HUES6 (cell line): ENCODE measurements around the gene TMEM263.

Experiments
- H3K27ac ChIP-seq: 2 replicates; pipeline ENCODE4 v1.7.0; 2013; ENCODE audit warnings: low read depth, mild to moderate bottlenecking, low read length, inconsistent platforms
- H3K27me3 ChIP-seq: 2 replicates; pipeline ENCODE4 v1.6.1; 2013; ENCODE audit warnings: low read length; ENCODE audit not compliant: control insufficient read depth, insufficient read depth
- H3K36me3 ChIP-seq: 2 replicates; pipeline ENCODE4 v1.6.1; 2013; ENCODE audit warnings: low read length; ENCODE audit not compliant: control insufficient read depth, insufficient read depth
- H3K4me1 ChIP-seq: 2 replicates; pipeline ENCODE4 v1.6.1; 2013; ENCODE audit warnings: low read length; ENCODE audit not compliant: control insufficient read depth, insufficient read depth
- H3K4me3 ChIP-seq: 2 replicates; pipeline ENCODE4 v1.5.1; 2013; ENCODE audit warnings: low read depth, low read length
- H3K9ac ChIP-seq: one replicate; pipeline ENCODE4 v1.6.1; 2013; ENCODE audit warnings: mild to moderate bottlenecking, low read length
- H3K9me3 ChIP-seq: 2 replicates; pipeline ENCODE4 v1.6.1; 2013; ENCODE audit warnings: low read depth, low read length; ENCODE audit not compliant: control insufficient read depth, insufficient read depth

The TMEM263 gene

DNA sequence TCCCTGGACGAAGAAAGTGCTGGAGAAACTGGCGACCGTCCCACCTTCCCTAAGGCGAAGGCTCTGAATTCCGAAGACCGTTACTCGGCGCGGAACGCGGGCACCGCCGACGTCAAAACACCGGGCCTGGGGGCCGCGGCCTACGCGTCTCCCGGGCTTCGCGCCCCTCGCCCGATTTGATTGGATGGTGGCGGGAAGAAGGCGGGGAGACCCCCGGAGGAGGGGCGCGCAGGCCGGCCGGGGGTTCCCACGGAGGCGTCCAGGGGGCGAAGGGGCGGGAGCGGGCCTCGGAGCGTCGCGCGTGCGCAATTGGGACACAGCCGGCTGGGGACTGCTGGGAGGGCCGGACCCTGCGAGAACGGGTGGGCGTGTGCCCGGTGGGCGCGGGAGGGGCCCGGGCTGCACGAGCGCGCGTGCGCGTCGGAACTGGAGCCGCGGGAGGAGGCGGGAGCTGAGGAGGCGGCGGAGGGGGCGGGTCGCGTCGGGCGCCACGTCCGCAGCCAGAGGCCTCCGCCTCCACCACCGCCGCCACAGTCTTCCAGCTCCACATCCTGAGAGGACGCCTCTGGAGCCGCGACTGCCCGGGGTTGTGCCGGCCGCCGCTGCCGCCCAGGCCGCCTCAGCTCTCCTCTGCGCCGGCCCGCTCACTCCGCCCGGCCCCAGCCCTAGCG, at the start of gene TMEM263:
Gene TMEM263 (plus strand): TSS at position 531 of the 671 bp plus-strand sequence. CDS start 11,210 bp downstream, outside the sequence.
- peaks cover 12% of the 10 kb centered on the region; the same call in 1 of the 2 replicates for H3K27me3 ChIP-seq
- H3K9ac ChIP-seq: peak within 1 kb of the TSS; percentile 92
- H3K4me3 ChIP-seq: peak within 1 kb of the TSS; percentile 79
- peak within 1 kb of the TSS; percentile 84; the same call in 1 of the 2 replicates for H3K27ac ChIP-seq
- H3K36me3 ChIP-seq: no peaks in the 10 kb centered on the region
- peaks cover 4% of the 10 kb centered on the region; the same call in 1 of the 2 replicates for H3K4me1 ChIP-seq
- peaks cover 3% of the 10 kb centered on the region; the same call in 1 of the 2 replicates for H3K9me3 ChIP-seq

DNA sequence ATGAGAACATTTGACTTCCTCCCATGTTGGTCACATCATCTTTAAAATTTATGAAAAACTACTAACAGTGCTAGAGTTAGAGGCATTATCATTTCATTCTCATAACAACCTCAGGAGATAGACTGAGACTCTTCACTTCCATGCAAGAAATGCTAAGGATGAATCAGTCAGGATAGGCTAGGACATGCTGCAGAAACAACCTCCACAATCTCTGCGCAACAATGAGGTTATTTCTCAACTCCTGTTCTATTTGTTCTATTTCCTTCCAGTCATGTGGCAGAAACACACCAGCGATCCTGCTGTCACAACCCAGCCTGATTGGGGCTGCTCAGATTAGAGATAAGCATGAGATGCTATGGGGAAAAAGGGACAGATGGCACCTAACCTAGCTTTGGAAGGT, 49.0 kb upstream of the TMEM263 start:
- Histone ChIP-seq H3K27ac (no peak overlapping the region), H3K4me3 (no peak overlapping the region), H3K36me3 (no peaks in the 10 kb centered on the region), H3K27me3 (peaks cover 18% of the 10 kb centered on the region), H3K9me3 (0 out of 2 replicates have a peak, but pooled peaks cover 3% of the 10 kb centered on the region), H3K9ac (no peak overlapping the region), H3K4me1 (peaks cover 5% of the 10 kb centered on the region; the same call in 1 of the 2 replicates)

GRCh38 chr12:106907411-106907810, 48.3 kb upstream of the TMEM263 start:
- no peak overlapping the region for H3K9ac ChIP-seq
- no peak overlapping the region for H3K4me3 ChIP-seq
- peaks cover 11% of the 10 kb centered on the region for H3K27me3 ChIP-seq
- 0 out of 2 replicates have a peak, but pooled peaks cover 3% of the 10 kb centered on the region for H3K9me3 ChIP-seq
- H3K27ac ChIP-seq: no peak overlapping the region
- H3K36me3 ChIP-seq: no peaks in the 10 kb centered on the region
- H3K4me1 ChIP-seq: peaks cover 5% of the 10 kb centered on the region; the same call in 1 of the 2 replicates

GRCh38 chr12:106907846-106908245, 47.9 kb upstream of the TMEM263 start:
- H3K4me3 ChIP-seq: no peak overlapping the region
- H3K36me3 ChIP-seq: no peaks in the 10 kb centered on the region
- H3K9ac ChIP-seq: no peak overlapping the region
- H3K9me3 ChIP-seq: 0 out of 2 replicates have a peak, but pooled peaks cover 3% of the 10 kb centered on the region
- peaks cover 5% of the 10 kb centered on the region; the same call in 1 of the 2 replicates for H3K4me1 ChIP-seq
- peaks cover 7% of the 10 kb centered on the region for H3K27me3 ChIP-seq
- no peak overlapping the region for H3K27ac ChIP-seq

- Histone ChIP-seq H3K27me3 (no peaks in the 10 kb centered on the region), H3K4me3 (no peak overlapping the region), H3K36me3 (no peaks in the 10 kb centered on the region), H3K9me3 (0 out of 2 replicates have a peak, but pooled peaks cover 3% of the 10 kb centered on the region), H3K27ac (no peak overlapping the region), H3K4me1 (peaks cover 5% of the 10 kb centered on the region; the same call in 1 of the 2 replicates), H3K9ac (no peak overlapping the region)
These were observed 47.1 kb upstream of the TMEM263 start for GRCh38 chr12:106908561-106908960.

DNA sequence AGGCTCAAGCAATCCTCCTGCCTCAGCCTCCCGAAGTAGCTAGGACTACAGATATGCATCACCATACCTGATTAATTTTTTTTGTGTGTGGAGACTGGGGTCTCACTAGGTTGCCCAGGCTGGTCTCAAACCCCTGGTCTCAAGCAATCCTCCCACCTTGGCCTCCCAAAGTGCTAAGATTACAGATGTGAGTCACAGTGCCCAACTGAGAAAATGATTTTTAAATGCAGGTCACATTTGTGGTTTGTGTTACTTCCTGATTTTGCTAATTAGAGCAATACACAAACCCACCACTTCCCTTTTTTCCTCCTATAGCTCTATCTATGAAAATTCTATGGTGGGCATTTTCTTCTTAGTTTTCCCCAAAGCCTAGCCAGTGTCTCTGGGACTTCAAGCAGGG, 45.5 kb upstream of the TMEM263 start:
- Histone ChIP-seq H3K27me3 (no peaks in the 10 kb centered on the region), H3K4me3 (no peak overlapping the region), H3K9me3 (0 out of 2 replicates have a peak, but pooled peaks cover 3% of the 10 kb centered on the region), H3K9ac (no peak overlapping the region), H3K36me3 (no peaks in the 10 kb centered on the region), H3K27ac (no peak overlapping the region), H3K4me1 (peaks cover 5% of the 10 kb centered on the region; the same call in 1 of the 2 replicates)

DNA sequence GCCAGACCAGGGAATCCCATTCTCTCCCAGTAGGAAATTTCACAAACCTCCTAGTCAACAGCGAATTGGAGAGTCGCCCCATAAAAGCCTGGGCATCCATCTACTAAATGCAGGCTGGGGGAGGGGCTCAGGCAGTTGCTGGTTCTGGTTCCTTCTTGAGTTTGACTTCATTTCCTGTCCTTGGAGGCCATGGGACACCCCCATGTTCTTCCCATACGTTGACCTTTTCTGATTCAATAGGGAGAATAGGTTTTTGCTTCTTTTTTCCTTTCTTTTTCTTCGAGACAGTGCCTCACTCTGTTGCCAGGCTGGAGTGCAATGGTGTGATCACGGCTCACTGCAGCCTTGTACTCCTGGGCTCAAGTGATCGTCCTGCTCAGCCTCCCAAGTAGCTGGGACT, 44.1 kb upstream of the TMEM263 start:
- Histone ChIP-seq H3K9ac (no peak overlapping the region), H3K36me3 (no peaks in the 10 kb centered on the region), H3K9me3 (0 out of 2 replicates have a peak, but pooled peaks cover 3% of the 10 kb centered on the region), H3K4me3 (no peak overlapping the region), H3K4me1 (peaks cover 5% of the 10 kb centered on the region; the same call in 1 of the 2 replicates), H3K27me3 (no peaks in the 10 kb centered on the region), H3K27ac (no peak overlapping the region)

DNA sequence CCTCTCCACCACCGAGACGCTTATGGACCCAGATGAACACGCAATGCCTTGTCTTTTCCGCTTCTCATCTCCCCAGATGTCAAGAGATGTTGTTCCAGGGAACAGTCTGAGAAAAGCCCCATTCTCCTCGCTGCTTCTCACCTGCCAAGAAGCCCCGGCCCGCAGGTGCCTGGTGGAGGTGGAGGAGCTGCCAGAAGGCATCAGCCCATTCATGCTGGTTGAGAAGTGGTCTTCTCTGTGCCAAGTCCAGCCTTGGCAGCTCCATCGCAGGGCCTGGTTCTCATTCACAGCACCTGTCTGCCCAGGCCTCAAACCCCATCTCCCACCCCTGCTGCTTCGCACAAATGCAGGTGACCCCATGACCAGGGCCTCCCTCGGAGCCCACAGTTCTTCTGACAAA, 42.3 kb upstream of the TMEM263 start:
- Histone ChIP-seq H3K27ac (no peak overlapping the region), H3K4me1 (peaks cover 11% of the 10 kb centered on the region), H3K9me3 (no peaks in the 10 kb centered on the region), H3K4me3 (no peak overlapping the region), H3K27me3 (no peaks in the 10 kb centered on the region), H3K9ac (no peak overlapping the region), H3K36me3 (no peaks in the 10 kb centered on the region)

DNA sequence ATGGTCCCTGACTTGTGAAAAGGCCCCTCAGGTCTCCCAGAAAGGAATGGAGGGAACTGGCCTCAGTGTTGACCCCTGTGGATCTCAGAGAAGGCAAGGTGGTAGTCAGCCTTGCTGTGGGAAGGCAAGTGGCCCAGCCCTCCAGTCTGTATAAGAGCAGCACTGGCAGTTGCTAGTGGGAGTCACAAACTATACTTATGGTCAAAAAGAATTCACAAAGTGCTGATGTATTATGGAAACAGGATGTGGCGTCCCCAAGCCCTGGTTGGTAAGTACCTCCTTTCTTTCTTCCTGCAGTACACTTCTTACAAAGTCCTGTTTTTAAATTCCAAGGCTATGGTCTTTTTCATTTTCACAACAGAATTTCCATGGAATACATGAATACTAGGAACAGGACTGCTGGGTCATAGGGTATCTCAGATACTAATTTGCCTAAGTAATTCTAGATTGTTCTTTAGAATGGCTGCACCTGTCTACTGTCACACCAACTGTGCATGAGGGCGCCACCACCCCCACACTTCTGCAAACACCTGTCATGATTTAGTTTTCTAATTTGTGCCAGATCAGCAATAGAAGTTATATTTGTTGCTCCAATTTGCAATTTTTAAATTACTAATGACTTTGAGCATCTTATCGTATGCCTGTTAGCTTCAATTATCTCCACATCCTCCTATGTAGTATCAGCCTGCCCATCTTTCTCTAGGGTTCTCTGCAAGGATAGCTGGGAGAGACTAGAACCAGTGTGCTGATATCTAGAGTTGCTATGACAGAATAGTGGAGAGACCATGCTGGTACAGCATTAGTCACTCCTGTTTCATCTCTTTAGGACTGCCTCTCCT, 40.7 kb upstream of the TMEM263 start:
- Histone ChIP-seq H3K4me1 (peaks cover 23% of the 10 kb centered on the region), H3K36me3 (no peaks in the 10 kb centered on the region), H3K4me3 (no peak overlapping the region), H3K27ac (no peak overlapping the region), H3K9ac (no peak overlapping the region), H3K27me3 (no peaks in the 10 kb centered on the region), H3K9me3 (no peaks in the 10 kb centered on the region)

- Histone ChIP-seq H3K9ac (no peak overlapping the region), H3K27ac (no peak overlapping the region), H3K36me3 (no peaks in the 10 kb centered on the region), H3K4me1 (peaks cover 23% of the 10 kb centered on the region), H3K27me3 (no peaks in the 10 kb centered on the region), H3K4me3 (no peak overlapping the region), H3K9me3 (no peaks in the 10 kb centered on the region)
These were observed 40.1 kb upstream of the TMEM263 start for GRCh38 chr12:106915635-106916026.

DNA sequence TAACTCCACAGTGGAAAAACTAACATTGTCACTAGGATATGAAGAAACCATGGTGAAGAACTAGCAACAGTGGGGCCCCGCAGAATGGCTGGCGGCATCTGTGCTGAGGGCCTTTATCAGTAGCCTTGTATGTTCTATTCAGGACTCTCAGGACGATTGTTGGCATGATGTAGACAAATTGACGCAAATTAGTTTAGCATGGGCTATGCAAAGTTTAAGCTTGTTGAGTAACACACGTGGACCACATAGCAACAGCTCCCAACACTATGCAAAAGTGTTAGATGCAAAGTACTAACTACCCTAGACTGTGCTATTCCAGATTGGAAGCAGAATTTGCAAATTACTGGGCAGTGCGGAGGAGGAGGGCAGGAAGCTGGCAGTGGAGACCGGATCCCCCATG, 38.2 kb upstream of the TMEM263 start:
- Histone ChIP-seq H3K4me3 (no peak overlapping the region), H3K27ac (no peak overlapping the region), H3K9me3 (no peaks in the 10 kb centered on the region), H3K9ac (no peak overlapping the region), H3K27me3 (no peaks in the 10 kb centered on the region), H3K36me3 (no peaks in the 10 kb centered on the region), H3K4me1 (peaks cover 23% of the 10 kb centered on the region)
